Stomach (tissue), 9 donors: ENCODE data around the gene LBX2. TPM values are rescaled to one million over a fixed set of nuclear protein-coding genes. Genes with fewer than 3 reads are reported as not detected.

Source experiments
- DNase-seq, 2 donors: peaks; one replicate each; pipeline versions ENCODE4 v3.0.0 to v3.0.0-alpha.2; 2013 to 2019
- H3K27ac ChIP-seq, 5 donors: fragments of 200-600 bp in 4 of 5; sonication (generic) in 4 of 5; one replicate each; pipeline ENCODE4 v1.5.1; 2013 to 2019; ENCODE audit warnings: mild to moderate bottlenecking in 1 of 5, moderate library complexity in 1 of 5
- H3K27me3 ChIP-seq, 3 donors: fragments of 200-600 bp; sonication (generic); one replicate each; pipeline ENCODE4 v1.5.1; 2017 to 2019; ENCODE audit warnings: mixed run types in 1 of 3
- H3K36me3 ChIP-seq, 4 donors: fragments of 200-600 bp; sonication (generic); 1 replicate in 3 of 4; 2 replicates in 1 of 4; pipeline ENCODE4 v1.5.1; 2016 to 2019
- H3K4me1 ChIP-seq, 4 donors: fragments of 200-600 bp; sonication (generic); one replicate each; pipeline ENCODE4 v1.5.1; 2016 to 2019
- H3K4me3 ChIP-seq, 4 donors: fragments of 200-600 bp; sonication (generic) in 3 of 4; one replicate each; pipeline ENCODE4 v1.5.1; 2016 to 2019; ENCODE audit warnings: mild to moderate bottlenecking in 1 of 4
- H3K9me3 ChIP-seq, 4 donors: fragments of 200-600 bp; sonication (generic); one replicate each; pipeline ENCODE4 v1.5.1; 2016 to 2019
- CTCF ChIP-seq, 7 experiments: fragments of 450-650 bp in 4 of 7; fragments of 200-600 bp in 3 of 7; sonication (generic) in 3 of 7; IDR thresholded peaks; one replicate each; pipeline ENCODE4 v1.5.1; 2016 to 2019; ENCODE audit warnings: antibody characterized with exemption in 7 of 7, control low read depth in 2 of 7, mild to moderate bottlenecking in 1 of 7
- EP300 ChIP-seq: sonication (generic); formaldehyde crosslinking; IDR thresholded peaks from one replicate; pipeline ENCODE4 v1.6.1; 2017; ENCODE audit warnings: antibody characterized with exemption
- POLR2A ChIP-seq, 4 donors: fragments of 450-650 bp; IDR thresholded peaks; one replicate each; pipeline ENCODE4 v1.6.1; 2016; ENCODE audit warnings: antibody characterized with exemption in 4 of 4, control low read depth in 2 of 4, mild to moderate bottlenecking in 1 of 4, moderate library complexity in 1 of 4
- POLR2AphosphoS5 ChIP-seq, 3 donors: sonication (generic); formaldehyde crosslinking; IDR thresholded peaks; one replicate each; pipeline ENCODE4 v1.6.1; 2016; ENCODE audit warnings: antibody characterized with exemption in 3 of 3
- WGBS, 5 donors: extraction: QIAGEN DNeasy Blood & Tissue Kit in 3 of 5; methylation state at CpG; one replicate each; pipeline versions ENCODE4 v1.1.5 to v1.1.7; 2013 to 2018; 5-methylcytosine and 5-hydroxymethylcytosine counted together
- intact Hi-C: fragments of 100-400 bp; cut with DNase I; formaldehyde crosslinking; loops from one replicate; pipeline ENCODE4 v1.15.1; 2023; ENCODE audit warnings: low total_unique reads
- polyA plus RNA-seq, 3 donors: library from polyadenylated mRNA; stranded (reverse); fragments of 200-250 nt; gene quantifications; one replicate each; pipeline ENCODE4 v1.2.3, GENCODE V29; 2013
- total RNA-seq, 5 donors: library from RNA; depleted of rRNA; stranded (reverse); fragments of >200 nt; gene quantifications; one replicate each; pipeline versions ENCODE4 v1.1.0 to v1.2.3, GENCODE V29; 2014 to 2016
- donor health status: healthy with polysubstance abuse.
- donor health status: Bipolar disorder and iron deficiency.
- donor health status: healthy.

LBX2 gene
- total and polyA plus RNA-seq, 8 donors, result 1.1 to 2.6 (median 1.2) TPM; not detected in 3

GRCh38 chr2:74501335-74502071 lies 2.1 kb upstream of the LBX2 start:
- Histone ChIP-seq H3K36me3 (peaks cover 6 to 22% (median 17%) of the 10 kb centered on the region in 4 donors), H3K4me3 (peak overlapping the region in 1 of 4 donors; percentile 67), H3K9me3 (no peaks in the 10 kb centered on the region), H3K27ac (peak overlapping the region in 1 of 5 donors; percentile 93), H3K4me1 (peaks cover 67 to 82% (median 79%) of the 10 kb centered on the region in 4 donors), H3K27me3 (peaks cover 0 to 77% (median 30%) of the 10 kb centered on the region in 3 donors)
- 74 to 87% (median 81%) methylated on average over 18 of the region's 18 CpGs for WGBS, 5 donors
- no peak for DNase-seq
- intact Hi-C loops, result no loop called here
- no peak for TF ChIP-seq POLR2A (IDR thresholded peaks at IDR 0.05)
- TF ChIP-seq POLR2AphosphoS5 (IDR thresholded peaks at IDR 0.05), result no peak
- no peak for TF ChIP-seq CTCF (IDR thresholded peaks at IDR 0.05)
- no peak for TF ChIP-seq EP300

GRCh38 chr2:74500578-74500946 lies 1.2 kb upstream of the LBX2 start:
- TF ChIP-seq POLR2AphosphoS5 (IDR thresholded peaks at IDR 0.05) (no peak), CTCF (IDR thresholded peaks at IDR 0.05) (no peak), POLR2A (IDR thresholded peaks at IDR 0.05) (no peak), EP300 (no peak)
- Histone ChIP-seq H3K9me3 (no peaks in the 10 kb centered on the region), H3K4me3 (no peak overlapping the region), H3K27ac (no peak overlapping the region), H3K36me3 (peaks cover 6 to 13% (median 11%) of the 10 kb centered on the region in 4 donors), H3K4me1 (peaks cover 57 to 73% (median 70%) of the 10 kb centered on the region in 4 donors), H3K27me3 (peaks cover 0 to 77% (median 30%) of the 10 kb centered on the region in 3 donors)
- intact Hi-C loops, result no loop called here
- DNase-seq, result no peak

- 58 to 73% (median 69%) methylated on average over 14 to 15 of the region's 15 CpGs for WGBS, 5 donors
- Histone ChIP-seq H3K4me1 (peaks cover 52 to 68% (median 65%) of the 10 kb centered on the region in 4 donors), H3K4me3 (peak overlapping the region in 2 of 4 donors; percentile 40 to 42), H3K27me3 (peaks cover 0 to 77% (median 30%) of the 10 kb centered on the region in 3 donors), H3K9me3 (no peaks in the 10 kb centered on the region), H3K27ac (no peak overlapping the region), H3K36me3 (peaks cover 2 to 8% (median 6%) of the 10 kb centered on the region in 4 donors)
- DNase-seq, result no peak
- intact Hi-C loops, result no loop called here
- TF ChIP-seq POLR2AphosphoS5 (IDR thresholded peaks at IDR 0.05) (no peak), POLR2A (IDR thresholded peaks at IDR 0.05) (no peak), CTCF (IDR thresholded peaks at IDR 0.05) (no peak), EP300 (no peak)
These were observed 656 bp upstream of the LBX2 start for GRCh38 chr2:74499940-74500577.

- intact Hi-C loops, result no loop called here
- peak; percentile 40 to 57 for DNase-seq
- Histone ChIP-seq H3K4me3 (peak overlapping the region; percentile 26 to 56 (median 41)), H3K36me3 (peaks cover 4 to 10% (median 8%) of the 10 kb centered on the region in 4 donors), H3K9me3 (no peaks in the 10 kb centered on the region), H3K27me3 (peaks cover 0 to 71% (median 30%) of the 10 kb centered on the region in 3 donors), H3K27ac (peak overlapping the region in 2 of 5 donors; percentile 45 to 51), H3K4me1 (peaks cover 41 to 54% (median 52%) of the 10 kb centered on the region in 4 donors)
- WGBS, 5 donors, result 2 to 3% (median 2%) methylated on average over 39 to 41 of the region's 41 CpGs
- TF ChIP-seq EP300, result no peak
- no peak for TF ChIP-seq POLR2A (IDR thresholded peaks at IDR 0.05)
- no peak for TF ChIP-seq POLR2AphosphoS5 (IDR thresholded peaks at IDR 0.05)
- TF ChIP-seq CTCF (IDR thresholded peaks at IDR 0.05), result no peak
These were observed 720 bp downstream of the LBX2 start for GRCh38 chr2:74498500-74499266.
